Measurements from ENCODE around the gene IVD. TPM values are rescaled to one million over a fixed set of nuclear protein-coding genes. Genes with fewer than 3 reads are reported as not detected.

The IVD gene
- polyA plus RNA-seq, 1 donor (not counting 4 experiments of a cell fraction or from before 2014, with no cell fraction given), result 13.0 TPM

DNA sequence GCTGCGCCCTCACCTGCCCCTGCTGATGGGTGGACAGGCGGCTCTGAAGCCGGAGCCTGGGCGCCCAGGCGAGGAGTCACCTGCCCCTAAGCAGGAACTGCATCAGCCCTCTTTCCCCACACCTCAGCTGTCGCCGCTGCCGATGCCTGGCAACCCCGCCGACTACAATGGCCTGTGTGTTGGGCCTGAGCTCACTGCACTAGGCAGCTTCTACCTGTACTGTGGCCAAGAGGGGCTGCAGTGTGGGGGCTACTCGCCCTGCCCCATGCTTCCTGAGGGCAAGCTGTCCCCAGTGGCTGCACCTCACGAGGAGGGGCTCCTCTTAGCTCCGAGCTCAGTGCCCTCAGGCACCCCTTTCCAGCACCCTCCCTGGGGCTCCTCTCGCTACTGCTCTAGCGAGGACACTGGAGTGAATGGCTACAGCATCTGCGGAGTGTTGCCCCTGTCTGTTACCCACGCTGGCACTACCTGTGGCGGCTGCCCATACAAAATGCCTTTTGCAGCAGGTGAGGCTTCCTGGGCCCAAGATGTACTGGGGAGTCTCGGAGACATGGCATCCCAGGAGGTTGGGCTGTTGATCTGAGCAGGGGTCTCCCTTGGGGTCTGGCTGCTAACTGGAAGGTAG lies 53.9 kb downstream of the IVD start:
- Histone ChIP-seq H3K27ac (ENCODE audit: control insufficient read depth, insufficient read depth, low read length) (no peak overlapping the region), H3K9ac (ENCODE audit: control insufficient read depth, extremely low read depth, insufficient read depth, low read length) (no peak overlapping the region), H3K79me2 (ENCODE audit: control insufficient read depth, insufficient read depth, low read length) (peaks cover 10% of the 10 kb centered on the region), H3K36me3 (ENCODE audit: control insufficient read depth in 2 of 2, extremely low read depth in 1 of 2, insufficient read depth in 2 of 2, low read length in 2 of 2) (peaks cover 3 to 12% of the 10 kb centered on the region in 2 experiments), H3K4me3 (ENCODE audit: control insufficient read depth in 2 of 3, extremely low read depth in 1 of 3, insufficient read depth in 2 of 3, low read depth in 1 of 3, low read length in 3 of 3) (no peak overlapping the region), H3K4me2 (ENCODE audit: control insufficient read depth, extremely low read depth, insufficient read depth, low read depth, low read length) (no peak overlapping the region), H3K27me3 (ENCODE audit: control insufficient read depth, extremely low read depth, insufficient read depth, low read length) (no peaks in the 10 kb centered on the region), H2AFZ (ENCODE audit: control insufficient read depth, low read length) (no peak overlapping the region), H3K9me1 (ENCODE audit: control insufficient read depth, extremely low read depth, insufficient read depth, low read length) (peaks cover 9% of the 10 kb centered on the region), H3K9me3 (ENCODE audit: control insufficient read depth, low read depth, low read length) (no peaks in the 10 kb centered on the region), H3K4me1 (ENCODE audit: control insufficient read depth, extremely low read depth, insufficient read depth, low read length) (peaks cover 27% of the 10 kb centered on the region), H4K20me1 (ENCODE audit: control insufficient read depth, extremely low read depth, insufficient read depth, low read length) (peaks cover 10% of the 10 kb centered on the region)
- dilution Hi-C loops (cut with MboI; ENCODE audit: extremely low pct_ligation_motif_present, low sequenced_read_pairs), result no loop called here
- no peak for TF ChIP-seq EZH2 (IDR thresholded peaks at IDR 0.05; ENCODE audit: low read length)
- TF ChIP-seq, protein P1, sequence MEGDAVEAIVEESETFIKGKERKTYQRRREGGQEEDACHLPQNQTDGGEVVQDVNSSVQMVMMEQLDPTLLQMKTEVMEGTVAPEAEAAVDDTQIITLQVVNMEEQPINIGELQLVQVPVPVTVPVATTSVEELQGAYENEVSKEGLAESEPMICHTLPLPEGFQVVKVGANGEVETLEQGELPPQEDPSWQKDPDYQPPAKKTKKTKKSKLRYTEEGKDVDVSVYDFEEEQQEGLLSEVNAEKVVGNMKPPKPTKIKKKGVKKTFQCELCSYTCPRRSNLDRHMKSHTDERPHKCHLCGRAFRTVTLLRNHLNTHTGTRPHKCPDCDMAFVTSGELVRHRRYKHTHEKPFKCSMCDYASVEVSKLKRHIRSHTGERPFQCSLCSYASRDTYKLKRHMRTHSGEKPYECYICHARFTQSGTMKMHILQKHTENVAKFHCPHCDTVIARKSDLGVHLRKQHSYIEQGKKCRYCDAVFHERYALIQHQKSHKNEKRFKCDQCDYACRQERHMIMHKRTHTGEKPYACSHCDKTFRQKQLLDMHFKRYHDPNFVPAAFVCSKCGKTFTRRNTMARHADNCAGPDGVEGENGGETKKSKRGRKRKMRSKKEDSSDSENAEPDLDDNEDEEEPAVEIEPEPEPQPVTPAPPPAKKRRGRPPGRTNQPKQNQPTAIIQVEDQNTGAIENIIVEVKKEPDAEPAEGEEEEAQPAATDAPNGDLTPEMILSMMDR (optimal IDR thresholded peaks at IDR 0.05 in 1 of 3, IDR thresholded peaks at IDR 0.05 in 1 of 3, conservative IDR thresholded peaks at IDR 0.05 in 1 of 3; ENCODE audit: extremely low read depth in 1 of 3, insufficient read depth in 2 of 3, low read length in 3 of 3), result no peak
- DNase-seq (ENCODE audit: low read depth, low spot score) (no peak), FAIRE-seq (no peak)

DNA sequence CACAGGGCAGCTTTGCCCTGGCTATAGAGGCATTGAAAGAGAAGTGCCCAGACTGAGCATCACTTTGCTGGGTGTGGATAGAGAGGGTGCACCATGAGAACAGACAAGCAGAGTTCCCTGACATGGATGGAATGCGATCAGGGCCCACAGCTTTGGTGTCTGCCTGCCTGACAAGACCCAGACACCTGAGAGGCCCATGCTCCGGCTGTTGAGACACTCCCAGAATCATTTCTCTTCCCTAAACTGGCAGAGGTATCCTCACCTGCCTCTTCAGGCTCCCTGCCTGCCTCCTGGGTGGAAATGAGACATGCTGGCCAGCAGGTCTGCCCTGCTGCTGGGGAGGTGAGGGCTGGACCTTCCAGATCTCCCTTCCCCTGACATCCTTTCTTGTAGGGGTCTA lies 54.8 kb downstream of the IVD start:
- Histone ChIP-seq H3K27me3 (ENCODE audit: control insufficient read depth, extremely low read depth, insufficient read depth, low read length) (no peaks in the 10 kb centered on the region), H3K4me3 (ENCODE audit: control insufficient read depth in 2 of 3, extremely low read depth in 1 of 3, insufficient read depth in 2 of 3, low read depth in 1 of 3, low read length in 3 of 3) (no peak overlapping the region), H2AFZ (ENCODE audit: control insufficient read depth, low read length) (no peak overlapping the region), H3K9me1 (ENCODE audit: control insufficient read depth, extremely low read depth, insufficient read depth, low read length) (peaks cover 5% of the 10 kb centered on the region), H3K9me3 (ENCODE audit: control insufficient read depth, low read depth, low read length) (no peaks in the 10 kb centered on the region), H3K27ac (ENCODE audit: control insufficient read depth, insufficient read depth, low read length) (no peak overlapping the region), H4K20me1 (ENCODE audit: control insufficient read depth, extremely low read depth, insufficient read depth, low read length) (peaks cover 7% of the 10 kb centered on the region), H3K4me2 (ENCODE audit: control insufficient read depth, extremely low read depth, insufficient read depth, low read depth, low read length) (no peak overlapping the region), H3K36me3 (ENCODE audit: control insufficient read depth in 2 of 2, extremely low read depth in 1 of 2, insufficient read depth in 2 of 2, low read length in 2 of 2) (peaks cover 10 to 14% of the 10 kb centered on the region in 2 experiments), H3K4me1 (ENCODE audit: control insufficient read depth, extremely low read depth, insufficient read depth, low read length) (peaks cover 27% of the 10 kb centered on the region), H3K79me2 (ENCODE audit: control insufficient read depth, insufficient read depth, low read length) (peaks cover 7% of the 10 kb centered on the region), H3K9ac (ENCODE audit: control insufficient read depth, extremely low read depth, insufficient read depth, low read length) (no peak overlapping the region)
- dilution Hi-C loops (cut with MboI; ENCODE audit: extremely low pct_ligation_motif_present, low sequenced_read_pairs), result no loop called here
- FAIRE-seq, result no peak
- no peak for DNase-seq (ENCODE audit: low read depth, low spot score)
- no peak for TF ChIP-seq EZH2 (IDR thresholded peaks at IDR 0.05; ENCODE audit: low read length)
- TF ChIP-seq, protein P1 (optimal IDR thresholded peaks at IDR 0.05 in 1 of 3, IDR thresholded peaks at IDR 0.05 in 1 of 3, conservative IDR thresholded peaks at IDR 0.05 in 1 of 3; ENCODE audit: extremely low read depth in 1 of 3, insufficient read depth in 2 of 3, low read length in 3 of 3), result no peak

All from keratinocyte (primary cell).